ENCODE data around the gene MSI2.

The MSI2 gene

GRCh38 chr17:57506774-57507127 is 250.4 kb downstream of the MSI2 start:
- no peak for TF ChIP-seq CTCF (IDR thresholded peaks at IDR 0.05; ENCODE audit: control insufficient read depth, insufficient read depth, low read depth, low read length, missing control alignments)
- H3K4me3 ChIP-seq (ENCODE audit: control insufficient read depth, low read depth, low read length) = no peak overlapping the region
- DNase-seq (ENCODE audit: low read depth) = no peak

- no peak overlapping the region for H3K4me3 ChIP-seq (ENCODE audit: control insufficient read depth, low read depth, low read length)
- TF ChIP-seq CTCF (IDR thresholded peaks at IDR 0.05; ENCODE audit: control insufficient read depth, insufficient read depth, low read depth, low read length, missing control alignments) = no peak
- no peak for DNase-seq (ENCODE audit: low read depth)
Observed at GRCh38 chr17:57507828-57508227, 251.5 kb downstream of the MSI2 start.

GRCh38 chr17:57508671-57509070 is 252.3 kb downstream of the MSI2 start:
- DNase-seq (ENCODE audit: low read depth) = no peak
- no peak overlapping the region for H3K4me3 ChIP-seq (ENCODE audit: control insufficient read depth, low read depth, low read length)
- TF ChIP-seq CTCF (IDR thresholded peaks at IDR 0.05; ENCODE audit: control insufficient read depth, insufficient read depth, low read depth, low read length, missing control alignments) = no peak

GRCh38 chr17:57511475-57512123 is 255.3 kb downstream of the MSI2 start:
- no peak for TF ChIP-seq CTCF (IDR thresholded peaks at IDR 0.05; ENCODE audit: control insufficient read depth, insufficient read depth, low read depth, low read length, missing control alignments)
- no peak overlapping the region for H3K4me3 ChIP-seq (ENCODE audit: control insufficient read depth, low read depth, low read length)
- no peak for DNase-seq (ENCODE audit: low read depth)

GRCh38 chr17:57512258-57512657 is 255.9 kb downstream of the MSI2 start:
- no peak for TF ChIP-seq CTCF (IDR thresholded peaks at IDR 0.05; ENCODE audit: control insufficient read depth, insufficient read depth, low read depth, low read length, missing control alignments)
- no peak for DNase-seq (ENCODE audit: low read depth)
- H3K4me3 ChIP-seq (ENCODE audit: control insufficient read depth, low read depth, low read length) = no peak overlapping the region

GRCh38 chr17:57512691-57513090 is 256.4 kb downstream of the MSI2 start:
- H3K4me3 ChIP-seq (ENCODE audit: control insufficient read depth, low read depth, low read length) = no peak overlapping the region
- DNase-seq (ENCODE audit: low read depth) = no peak
- no peak for TF ChIP-seq CTCF (IDR thresholded peaks at IDR 0.05; ENCODE audit: control insufficient read depth, insufficient read depth, low read depth, low read length, missing control alignments)

GRCh38 chr17:57513569-57513968 is 257.2 kb downstream of the MSI2 start:
- DNase-seq (ENCODE audit: low read depth) = no peak
- H3K4me3 ChIP-seq (ENCODE audit: control insufficient read depth, low read depth, low read length) = no peak overlapping the region
- no peak for TF ChIP-seq CTCF (IDR thresholded peaks at IDR 0.05; ENCODE audit: control insufficient read depth, insufficient read depth, low read depth, low read length, missing control alignments)

All from AG09309 (cell line).